CD4-positive, alpha-beta T cell (primary cell): ENCODE results near the gene HRG. TPM values are rescaled to one million over a fixed set of nuclear protein-coding genes. Genes with fewer than 3 reads are reported as not detected.

Experiments used
- ATAC-seq: fragments of 200-7000 bp; cut with Tn5 transposase; one replicate; pipeline ENCODE4 v1.10.0; 2022; ENCODE audit warnings: mild to moderate bottlenecking; ENCODE audit not compliant: poor library complexity
- CTCF ChIA-PET: fragments of 350-600 bp; sonication (Branson Sonifier 250); formaldehyde crosslinking; loops from one replicate; lab custom pipeline; 2021; ENCODE audit warnings: antibody characterized with exemption, inconsistent platforms; lab: Charles Lee
- POLR2A ChIA-PET: fragments of 350-600 bp; sonication (Branson Sonifier 250); formaldehyde crosslinking; loops from one replicate; lab custom pipeline; 2021; ENCODE audit warnings: antibody characterized with exemption, inconsistent platforms; lab: Charles Lee
- DNase-seq, 14 experiments: peaks; one replicate each; pipeline ENCODE4 v3.0.0-alpha.2; 2013 to 2020; ENCODE audit warnings: mixed read lengths in 2 of 14
- H3K27ac ChIP-seq, 2 donors: one replicate each; pipeline versions ENCODE4 v1.5.1 to v1.7.0; 2013; ENCODE audit warnings: low read length in 2 of 2, low read depth in 1 of 2, mild to moderate bottlenecking in 1 of 2
- H3K27me3 ChIP-seq, 2 experiments: 1 replicate in 1 of 2; 2 replicates in 1 of 2; pipeline versions ENCODE4 v1.6.1 to v1.7.0; 2013; ENCODE audit warnings: low read length in 2 of 2, control low read depth in 1 of 2, mild to moderate bottlenecking in 1 of 2, moderate library complexity in 1 of 2; ENCODE audit not compliant: insufficient read depth in 2 of 2, control insufficient read depth in 1 of 2
- H3K36me3 ChIP-seq: one replicate; pipeline ENCODE4 v1.6.1; 2013; ENCODE audit warnings: low read length, control low read depth; ENCODE audit not compliant: insufficient read depth
- H3K4me1 ChIP-seq: one replicate; pipeline ENCODE4 v1.6.1; 2013; ENCODE audit warnings: low read length, control low read depth; ENCODE audit not compliant: insufficient read depth
- H3K4me3 ChIP-seq: one replicate; pipeline ENCODE4 v1.5.1; 2013; ENCODE audit warnings: mild to moderate bottlenecking, low read length, moderate library complexity
- H3K9me3 ChIP-seq, 2 experiments: 1 replicate in 1 of 2; 2 replicates in 1 of 2; pipeline versions ENCODE4 v1.6.1 to v1.7.0; 2013; ENCODE audit warnings: low read length in 2 of 2, mild to moderate bottlenecking in 2 of 2, control low read depth in 1 of 2, moderate library complexity in 1 of 2; ENCODE audit not compliant: control insufficient read depth in 1 of 2, insufficient read depth in 1 of 2
- H3K27ac Mint-ChIP-seq: one replicate; pipeline ENCODE4 v1.8.0; 2020; ENCODE audit warnings: mixed read lengths
- H3K27me3 Mint-ChIP-seq: one replicate; pipeline ENCODE4 v1.8.0; 2021; ENCODE audit warnings: mixed read lengths
- H3K36me3 Mint-ChIP-seq: one replicate; pipeline ENCODE4 v1.8.0; 2021; ENCODE audit warnings: low read depth, mixed read lengths
- H3K4me1 Mint-ChIP-seq: one replicate; pipeline ENCODE4 v1.8.0; 2021; ENCODE audit warnings: low read depth, mixed read lengths
- H3K4me3 Mint-ChIP-seq: one replicate; pipeline ENCODE4 v1.8.0; 2020; ENCODE audit warnings: mild to moderate bottlenecking, mixed read lengths
- H3K9me3 Mint-ChIP-seq: one replicate; pipeline ENCODE4 v1.8.0; 2020; ENCODE audit warnings: mixed read lengths
- intact Hi-C, 2 experiments: fragments of 100-400 bp; cut with DNase I in 1 of 2; cut with micrococcal nuclease in 1 of 2; formaldehyde crosslinking; loops; one replicate each; pipeline versions ENCODE4 v1.15.1 to v1.9.0; 2023 to 2025; cut with DNase I, micrococcal nuclease
- total RNA-seq, 174 experiments: library from RNA in 2 of 174; stranded (reverse) in 2 of 174; gene quantifications; one replicate each; pipeline ENCODE4 v1.2.3 and lab custom pipeline; 2021 to 2026
- TF ChIP-seq, protein P1 (sequence below): fragments of 200-600 bp; IDR thresholded peaks from one replicate; pipeline ENCODE4 v1.8.0; 2022; ENCODE audit warnings: antibody characterized with exemption, mild to moderate bottlenecking

Gene HRG
- total RNA-seq, 2 experiments from 2014 or later: not detected

GRCh38 chr3:186618318-186618938 lies 47.4 kb upstream of the HRG start:
- ATAC-seq: no peak
- Mint-ChIP-seq H3K27ac (no peak overlapping the region), H3K4me1 (peaks cover 19% of the 10 kb centered on the region), H3K36me3 (no peaks in the 10 kb centered on the region), H3K4me3 (no peak overlapping the region), H3K9me3 (no peaks in the 10 kb centered on the region), H3K27me3 (peaks cover 39% of the 10 kb centered on the region)
- TF ChIP-seq, protein P1, sequence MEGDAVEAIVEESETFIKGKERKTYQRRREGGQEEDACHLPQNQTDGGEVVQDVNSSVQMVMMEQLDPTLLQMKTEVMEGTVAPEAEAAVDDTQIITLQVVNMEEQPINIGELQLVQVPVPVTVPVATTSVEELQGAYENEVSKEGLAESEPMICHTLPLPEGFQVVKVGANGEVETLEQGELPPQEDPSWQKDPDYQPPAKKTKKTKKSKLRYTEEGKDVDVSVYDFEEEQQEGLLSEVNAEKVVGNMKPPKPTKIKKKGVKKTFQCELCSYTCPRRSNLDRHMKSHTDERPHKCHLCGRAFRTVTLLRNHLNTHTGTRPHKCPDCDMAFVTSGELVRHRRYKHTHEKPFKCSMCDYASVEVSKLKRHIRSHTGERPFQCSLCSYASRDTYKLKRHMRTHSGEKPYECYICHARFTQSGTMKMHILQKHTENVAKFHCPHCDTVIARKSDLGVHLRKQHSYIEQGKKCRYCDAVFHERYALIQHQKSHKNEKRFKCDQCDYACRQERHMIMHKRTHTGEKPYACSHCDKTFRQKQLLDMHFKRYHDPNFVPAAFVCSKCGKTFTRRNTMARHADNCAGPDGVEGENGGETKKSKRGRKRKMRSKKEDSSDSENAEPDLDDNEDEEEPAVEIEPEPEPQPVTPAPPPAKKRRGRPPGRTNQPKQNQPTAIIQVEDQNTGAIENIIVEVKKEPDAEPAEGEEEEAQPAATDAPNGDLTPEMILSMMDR: no peak
- Histone ChIP-seq H3K4me3 (no peak overlapping the region), H3K27ac (no peak overlapping the region), H3K4me1 (peaks cover 19% of the 10 kb centered on the region), H3K27me3 (peaks cover 0 to 9% of the 10 kb centered on the region in 2 experiments), H3K9me3 (peaks cover 0 to 5% of the 10 kb centered on the region in 2 experiments), H3K36me3 (no peaks in the 10 kb centered on the region)
- intact Hi-C loops: loop anchor here in 1 of 2 experiments (2.0 to 5.0 kb wide), 3 partner anchors 76 to 549 kb away; partner anchors contain the start of gene CRYGS
- POLR2A ChIA-PET: interaction anchor here (1.4 to 2.2 kb wide), 2 partner anchors 28 to 165 kb away, joined by 4 to 23 read pairs; partner anchors contain the start of gene EIF4A2
- DNase-seq: no peak
- CTCF ChIA-PET: no interaction called here

GRCh38 chr3:186619787-186620212 lies 46.0 kb upstream of the HRG start:
- Histone ChIP-seq H3K4me3 (no peak overlapping the region), H3K4me1 (peaks cover 12% of the 10 kb centered on the region), H3K27ac (no peak overlapping the region), H3K27me3 (peaks cover 0 to 9% of the 10 kb centered on the region in 2 experiments), H3K36me3 (no peaks in the 10 kb centered on the region), H3K9me3 (peaks cover 0 to 5% of the 10 kb centered on the region in 2 experiments)
- H3K36me3 Mint-ChIP-seq: no peaks in the 10 kb centered on the region
- peaks cover 12% of the 10 kb centered on the region for H3K4me1 Mint-ChIP-seq
- no peak overlapping the region for H3K4me3 Mint-ChIP-seq
- ChIA-PET POLR2A (no interaction called here), CTCF (no interaction called here)
- no peak for ATAC-seq
- TF ChIP-seq, protein P1: no peak
- H3K27ac Mint-ChIP-seq: no peak overlapping the region
- no peaks in the 10 kb centered on the region for H3K9me3 Mint-ChIP-seq
- DNase-seq: no peak
- peaks cover 38% of the 10 kb centered on the region for H3K27me3 Mint-ChIP-seq
- intact Hi-C loops: loop anchor here in 1 of 2 experiments (2.0 to 5.0 kb wide), 3 partner anchors 77 to 548 kb away; partner anchors contain the start of gene CRYGS

DNA sequence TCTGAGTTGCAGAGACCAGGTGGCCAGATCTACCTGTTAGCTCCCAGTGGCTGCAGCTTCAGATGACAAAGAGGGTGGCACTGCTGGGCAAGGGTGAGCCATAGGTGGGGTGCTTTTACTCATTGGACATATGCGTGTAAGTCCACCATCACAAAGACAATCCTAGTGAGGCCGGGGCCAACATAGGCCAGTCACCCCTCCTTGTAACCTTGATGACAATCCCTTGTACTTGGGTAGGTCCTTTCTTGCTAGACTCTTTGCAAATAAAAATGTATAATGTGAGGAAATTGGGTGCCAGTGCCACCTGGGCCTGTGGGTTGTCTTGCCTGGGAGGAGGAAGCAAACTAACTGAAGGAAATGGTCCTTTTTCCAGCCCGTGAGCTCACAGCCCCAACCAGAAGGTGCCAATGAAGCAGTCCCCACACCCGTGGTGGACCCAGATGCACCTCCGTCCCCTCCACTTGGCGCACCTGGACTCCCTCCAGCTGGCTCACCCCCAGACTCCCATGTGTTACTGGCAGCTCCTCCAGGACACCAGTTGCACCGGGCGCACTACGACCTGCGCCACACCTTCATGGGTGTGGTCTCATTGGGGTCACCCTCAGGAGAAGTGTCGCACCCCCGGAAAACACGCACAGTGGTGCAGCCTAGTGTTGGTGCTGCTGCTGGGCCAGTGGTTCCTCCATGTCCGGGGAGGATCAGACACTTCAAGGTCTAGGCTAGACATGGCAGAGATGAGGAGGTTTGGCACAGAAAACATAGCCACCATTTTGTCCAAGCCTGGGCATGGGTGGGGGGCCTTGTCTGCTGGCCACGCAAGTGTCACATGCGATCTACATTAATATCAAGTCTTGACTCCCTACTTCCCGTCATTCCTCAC lies 45.4 kb upstream of the HRG start:
- H3K27me3 Mint-ChIP-seq: peaks cover 35% of the 10 kb centered on the region
- CTCF ChIA-PET: no interaction called here
- intact Hi-C loops: no loop called here
- Histone ChIP-seq H3K27me3 (peaks cover 0 to 9% of the 10 kb centered on the region in 2 experiments), H3K4me1 (peaks cover 11% of the 10 kb centered on the region), H3K27ac (no peak overlapping the region), H3K36me3 (no peaks in the 10 kb centered on the region), H3K9me3 (peaks cover 0 to 5% of the 10 kb centered on the region in 2 experiments), H3K4me3 (no peak overlapping the region)
- H3K36me3 Mint-ChIP-seq: no peaks in the 10 kb centered on the region
- ATAC-seq: no peak
- no peak overlapping the region for H3K27ac Mint-ChIP-seq
- H3K9me3 Mint-ChIP-seq: no peaks in the 10 kb centered on the region
- H3K4me1 Mint-ChIP-seq: peaks cover 9% of the 10 kb centered on the region
- POLR2A ChIA-PET: no interaction called here
- no peak for DNase-seq
- no peak overlapping the region for H3K4me3 Mint-ChIP-seq
- TF ChIP-seq, protein P1: no peak
